Activated naive CD4-positive, alpha-beta T cell treated with anti-CD3 and anti-CD28 coated beads, Interleukin-2, amount 10 ng/mL, durations not matched to agents 7 days and 5 days (primary cell): ENCODE results near the gene BLCAP.
A peak's percentile ranks its signal among the peaks of the same experiment; 100 is the strongest.

Experiments
- CTCF ChIA-PET: fragments of 350-600 bp; sonication (Branson Sonifier 250); formaldehyde crosslinking; loops from one replicate; lab custom pipeline; 2021; ENCODE audit warnings: antibody characterized with exemption; lab: Charles Lee
- DNase-seq: peaks from one replicate; pipeline ENCODE4 v3.0.0-alpha.2; 2020
- H3K27ac Mint-ChIP-seq: one replicate; pipeline ENCODE4 v1.8.0; 2021; ENCODE audit warnings: mild to moderate bottlenecking, moderate library complexity, mixed read lengths
- H3K27me3 Mint-ChIP-seq: one replicate; pipeline ENCODE4 v1.8.0; 2021; ENCODE audit warnings: mild to moderate bottlenecking, mixed read lengths
- H3K36me3 Mint-ChIP-seq: one replicate; pipeline ENCODE4 v1.8.0; 2021; ENCODE audit warnings: mixed read lengths
- H3K4me1 Mint-ChIP-seq: one replicate; pipeline ENCODE4 v1.8.0; 2021; ENCODE audit warnings: mixed read lengths
- H3K4me3 Mint-ChIP-seq: one replicate; pipeline ENCODE4 v1.8.0; 2021; ENCODE audit warnings: mild to moderate bottlenecking, moderate library complexity, mixed read lengths
- H3K9me3 Mint-ChIP-seq: one replicate; pipeline ENCODE4 v1.8.0; 2021; ENCODE audit warnings: mixed read lengths

Gene BLCAP

GRCh38 chr20:37521061-37521771, 6.5 kb downstream of the BLCAP start, which contains the start of gene NNAT:
Gene NNAT, plus strand, starts transcription at chr20:37521250. Its CDS starts 82 bp downstream, at chr20:37521332.
- CTCF ChIA-PET: interaction anchor here (0.6 kb wide), 1 partner anchor 326 kb away, joined by 3 read pairs; no protein-coding TSS in a partner anchor
- DNase-seq: no peak
- peaks cover 31% of the 10 kb centered on the region for H3K4me1 Mint-ChIP-seq
- peaks cover 18% of the 10 kb centered on the region for H3K27me3 Mint-ChIP-seq
- peak within 1 kb of the TSS; percentile 44 for H3K4me3 Mint-ChIP-seq
- H3K27ac Mint-ChIP-seq: no peak within 1 kb of the TSS
- peaks cover 16% of the 10 kb centered on the region for H3K36me3 Mint-ChIP-seq
- no peaks in the 10 kb centered on the region for H3K9me3 Mint-ChIP-seq

GRCh38 chr20:37520419-37520955, 7.2 kb downstream of the BLCAP start:
- Mint-ChIP-seq H3K27ac (no peak overlapping the region), H3K27me3 (peaks cover 18% of the 10 kb centered on the region), H3K4me3 (no peak overlapping the region), H3K4me1 (peaks cover 24% of the 10 kb centered on the region), H3K9me3 (no peaks in the 10 kb centered on the region), H3K36me3 (peaks cover 16% of the 10 kb centered on the region)
- DNase-seq: no peak
- CTCF ChIA-PET: interaction anchor here (0.6 kb wide), 1 partner anchor 325 kb away, joined by 3 read pairs; no protein-coding TSS in a partner anchor

DNA sequence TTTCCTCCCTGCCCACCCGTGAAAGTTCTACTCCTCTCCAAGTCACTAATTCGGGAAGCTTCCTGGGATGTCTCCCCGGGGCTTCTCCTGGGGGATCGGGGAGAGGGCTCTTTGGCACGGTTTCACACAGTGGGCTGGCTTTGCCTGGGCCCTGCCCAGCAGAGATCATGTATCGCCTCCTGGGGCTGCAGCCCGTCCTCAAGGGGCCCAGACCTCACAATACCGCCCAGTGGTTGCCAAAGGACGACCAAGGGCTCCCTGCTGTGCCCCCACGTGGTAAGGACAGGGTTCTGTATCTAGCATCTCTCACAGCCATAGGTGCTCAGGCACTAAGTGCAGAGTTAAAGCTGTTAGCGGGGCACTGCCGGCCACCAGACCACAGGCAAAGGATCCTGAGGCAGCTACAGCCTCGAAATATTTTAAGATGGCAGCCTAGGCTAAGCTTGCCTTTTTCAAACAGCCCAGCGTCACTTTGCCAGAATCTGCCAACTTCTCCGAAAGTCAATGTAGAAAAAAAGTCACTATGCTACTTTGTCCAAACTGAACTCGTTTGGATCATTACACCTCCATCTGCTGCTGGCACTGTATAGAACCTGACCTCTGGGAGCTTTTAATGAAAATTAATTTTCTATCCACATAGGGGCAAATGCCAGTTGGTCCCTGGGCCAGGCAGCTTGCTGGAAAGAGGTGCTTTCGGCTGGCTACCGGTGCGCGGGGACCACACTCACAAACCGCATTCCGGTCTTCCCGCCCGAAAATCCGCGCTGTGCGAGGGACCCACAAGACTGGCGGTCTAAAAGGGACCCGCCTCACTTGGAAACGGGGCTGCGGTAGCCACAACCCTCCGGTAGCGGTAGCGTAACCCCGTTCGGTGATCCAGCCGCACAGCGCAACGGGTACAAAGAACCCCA, 7.9 kb downstream of the BLCAP start:
- CTCF ChIA-PET: no interaction called here
- H3K9me3 Mint-ChIP-seq: no peaks in the 10 kb centered on the region
- no peak for DNase-seq
- H3K4me3 Mint-ChIP-seq: no peak overlapping the region
- H3K27ac Mint-ChIP-seq: no peak overlapping the region
- H3K36me3 Mint-ChIP-seq: peaks cover 16% of the 10 kb centered on the region
- peaks cover 18% of the 10 kb centered on the region for H3K27me3 Mint-ChIP-seq
- H3K4me1 Mint-ChIP-seq: peaks cover 17% of the 10 kb centered on the region

GRCh38 chr20:37518606-37519507, 8.8 kb downstream of the BLCAP start:
- no peak overlapping the region for H3K4me3 Mint-ChIP-seq
- no peak for DNase-seq
- H3K4me1 Mint-ChIP-seq: peaks cover 10% of the 10 kb centered on the region
- no peaks in the 10 kb centered on the region for H3K9me3 Mint-ChIP-seq
- peaks cover 19% of the 10 kb centered on the region for H3K36me3 Mint-ChIP-seq
- H3K27me3 Mint-ChIP-seq: peaks cover 18% of the 10 kb centered on the region
- H3K27ac Mint-ChIP-seq: no peak overlapping the region
- CTCF ChIA-PET: no interaction called here

- Mint-ChIP-seq H3K36me3 (peaks cover 19% of the 10 kb centered on the region), H3K27me3 (peaks cover 18% of the 10 kb centered on the region), H3K4me3 (no peak overlapping the region), H3K4me1 (peaks cover 10% of the 10 kb centered on the region), H3K9me3 (no peaks in the 10 kb centered on the region), H3K27ac (no peak overlapping the region)
- CTCF ChIA-PET: no interaction called here
- DNase-seq: no peak
Observed at GRCh38 chr20:37518059-37518458, 9.6 kb downstream of the BLCAP start.

GRCh38 chr20:37516811-37517750, 10.6 kb downstream of the BLCAP start:
- CTCF ChIA-PET: no interaction called here
- H3K27me3 Mint-ChIP-seq: peaks cover 18% of the 10 kb centered on the region
- H3K4me1 Mint-ChIP-seq: peaks cover 10% of the 10 kb centered on the region
- no peak overlapping the region for H3K4me3 Mint-ChIP-seq
- peaks cover 19% of the 10 kb centered on the region for H3K36me3 Mint-ChIP-seq
- no peak overlapping the region for H3K27ac Mint-ChIP-seq
- no peak for DNase-seq
- H3K9me3 Mint-ChIP-seq: no peaks in the 10 kb centered on the region

- Mint-ChIP-seq H3K27me3 (peaks cover 8% of the 10 kb centered on the region), H3K4me1 (peaks cover 8% of the 10 kb centered on the region), H3K9me3 (no peaks in the 10 kb centered on the region), H3K27ac (no peak overlapping the region), H3K4me3 (no peak overlapping the region), H3K36me3 (peaks cover 17% of the 10 kb centered on the region)
- CTCF ChIA-PET: no interaction called here
- no peak for DNase-seq
Observed at GRCh38 chr20:37515876-37516275, 11.8 kb downstream of the BLCAP start.

DNA sequence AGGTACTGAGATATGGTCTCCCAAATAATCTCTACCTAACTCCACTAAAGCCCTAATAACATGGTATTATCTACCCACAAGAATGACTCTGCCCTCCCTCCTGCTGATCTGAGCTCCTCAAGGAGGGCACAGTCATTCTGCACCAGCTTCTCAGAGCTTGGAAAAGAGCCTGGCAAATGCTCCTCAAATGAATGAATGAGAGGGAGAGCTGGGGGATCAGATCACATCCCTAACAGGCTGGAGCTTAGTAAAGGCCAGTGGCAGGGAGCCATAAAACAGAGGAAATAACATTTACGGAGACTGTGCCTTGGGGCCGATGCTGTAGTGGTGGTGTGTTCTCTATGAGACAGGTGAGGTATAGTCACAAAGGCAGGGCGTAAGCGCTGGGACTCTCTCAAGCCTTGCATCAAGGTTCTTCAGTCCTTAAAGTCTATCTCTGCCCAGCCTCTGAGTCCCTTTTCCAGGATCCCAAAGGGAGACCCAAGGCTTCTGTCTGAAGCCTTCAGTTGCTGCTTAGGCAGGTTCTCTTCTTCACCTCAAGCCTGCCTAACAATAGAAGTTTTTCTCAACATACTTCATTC, 13.8 kb downstream of the BLCAP start:
- Mint-ChIP-seq H3K9me3 (no peaks in the 10 kb centered on the region), H3K4me1 (no peaks in the 10 kb centered on the region), H3K36me3 (peaks cover 12% of the 10 kb centered on the region), H3K27ac (no peak overlapping the region), H3K4me3 (no peak overlapping the region), H3K27me3 (no peaks in the 10 kb centered on the region)
- DNase-seq: no peak
- CTCF ChIA-PET: no interaction called here

GRCh38 chr20:37511610-37512275, 15.9 kb downstream of the BLCAP start:
- CTCF ChIA-PET: no interaction called here
- H3K36me3 Mint-ChIP-seq: peaks cover 8% of the 10 kb centered on the region
- H3K4me3 Mint-ChIP-seq: no peak overlapping the region
- no peak for DNase-seq
- H3K9me3 Mint-ChIP-seq: no peaks in the 10 kb centered on the region
- no peak overlapping the region for H3K27ac Mint-ChIP-seq
- H3K4me1 Mint-ChIP-seq: no peaks in the 10 kb centered on the region
- no peaks in the 10 kb centered on the region for H3K27me3 Mint-ChIP-seq

DNA sequence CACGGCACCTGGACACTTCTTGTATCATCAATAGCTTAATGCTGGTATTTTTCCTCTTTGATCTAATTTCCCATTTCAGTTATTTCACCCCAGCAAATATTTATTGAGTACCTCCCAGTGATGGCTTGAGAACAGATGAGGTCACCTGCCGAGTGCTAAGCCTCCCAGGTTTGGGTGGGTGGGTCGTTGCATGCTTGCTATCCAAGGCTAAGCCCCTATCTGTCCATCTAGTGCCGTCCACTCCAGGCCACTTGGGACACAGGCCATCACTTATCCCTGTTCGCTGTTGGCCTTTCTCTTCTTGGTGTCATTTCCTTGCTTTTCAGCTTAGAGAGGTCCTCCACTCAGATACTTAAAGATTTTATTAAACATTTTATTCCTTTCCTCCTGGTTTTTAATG, 17.4 kb downstream of the BLCAP start:
- no peaks in the 10 kb centered on the region for H3K4me1 Mint-ChIP-seq
- no peak overlapping the region for H3K27ac Mint-ChIP-seq
- H3K9me3 Mint-ChIP-seq: no peaks in the 10 kb centered on the region
- H3K27me3 Mint-ChIP-seq: no peaks in the 10 kb centered on the region
- CTCF ChIA-PET: no interaction called here
- DNase-seq: no peak
- peaks cover 5% of the 10 kb centered on the region for H3K36me3 Mint-ChIP-seq
- H3K4me3 Mint-ChIP-seq: no peak overlapping the region

DNA sequence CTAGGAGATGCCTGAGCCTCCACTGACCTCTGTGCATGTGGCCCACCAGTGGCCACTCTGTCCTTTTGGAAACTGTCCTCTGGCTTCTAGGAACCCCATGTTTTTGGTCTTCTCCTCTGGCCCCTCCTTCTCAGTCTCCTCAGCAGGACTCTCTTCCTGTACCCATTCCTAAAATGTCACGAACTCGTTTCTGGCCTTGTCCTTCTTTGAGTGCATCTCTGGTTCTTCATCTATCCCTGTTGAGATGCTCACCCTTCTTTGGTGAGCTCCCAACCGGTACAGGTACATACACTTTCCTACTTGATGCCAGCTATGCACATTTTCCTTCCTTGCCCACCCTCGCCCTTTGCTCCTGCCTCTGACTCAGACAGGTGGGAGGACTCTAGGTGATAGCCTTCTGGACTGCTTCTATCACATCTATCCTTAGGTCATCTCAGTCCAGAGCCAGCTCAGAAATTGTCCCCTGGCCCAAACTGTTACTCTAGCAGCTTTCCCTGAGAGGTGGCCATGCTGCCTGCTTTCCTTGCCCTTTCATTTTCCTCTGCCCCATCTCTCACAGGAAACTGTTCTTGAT, 21.4 kb downstream of the BLCAP start:
- H3K4me3 Mint-ChIP-seq: no peak overlapping the region
- H3K27ac Mint-ChIP-seq: no peak overlapping the region
- peaks cover 2% of the 10 kb centered on the region for H3K36me3 Mint-ChIP-seq
- no peaks in the 10 kb centered on the region for H3K27me3 Mint-ChIP-seq
- no peaks in the 10 kb centered on the region for H3K9me3 Mint-ChIP-seq
- CTCF ChIA-PET: no interaction called here
- DNase-seq: no peak
- no peaks in the 10 kb centered on the region for H3K4me1 Mint-ChIP-seq
